OCI-LY7 (cell line): ENCODE results near the gene MRPL53.
"Not testable (repeated sequence)": the region's sequence is repeated elsewhere in the genome, so short reads cannot be mapped to it uniquely, and the experiment has no call there.

Source experiments
- EZH2phosphoT487 ChIP-seq: fragments of 200-600 bp; sonication (generic); IDR thresholded peaks from 2 replicates; pipeline ENCODE4 v1.6.1; 2018; ENCODE audit warnings: low read depth, borderline replicate concordance, mild to moderate bottlenecking, mixed run types, antibody characterized with exemption, low read length, moderate library complexity, mixed read lengths
- TF ChIP-seq, protein P1 (sequence below): fragments of 200-600 bp; sonication (generic); conservative IDR thresholded peaks from 2 replicates; pipeline ENCODE4 v1.5.1; 2014; ENCODE audit warnings: mild to moderate bottlenecking, antibody characterized with exemption, low read length, moderate library complexity, mixed read lengths

DNA sequence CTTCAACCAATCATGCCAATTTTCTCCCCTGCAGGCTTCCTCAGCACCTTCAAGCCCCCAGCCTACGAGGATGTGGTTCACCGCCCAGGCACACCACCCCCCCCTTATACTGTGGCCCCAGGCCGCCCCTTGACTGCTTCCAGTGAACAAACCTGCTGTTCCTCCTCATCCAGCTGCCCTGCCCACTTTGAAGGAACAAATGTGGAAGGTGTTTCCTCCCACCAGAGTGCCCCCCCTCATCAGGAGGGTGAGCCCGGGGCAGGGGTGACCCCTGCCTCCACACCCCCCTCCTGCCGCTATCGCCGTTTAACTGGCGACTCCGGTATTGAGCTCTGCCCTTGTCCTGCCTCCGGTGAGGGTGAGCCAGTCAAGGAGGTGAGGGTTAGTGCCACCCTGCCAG is 12.3 kb downstream of the MRPL53 start:
- not testable (repeated sequence) for TF ChIP-seq EZH2phosphoT487
- TF ChIP-seq, protein P1, sequence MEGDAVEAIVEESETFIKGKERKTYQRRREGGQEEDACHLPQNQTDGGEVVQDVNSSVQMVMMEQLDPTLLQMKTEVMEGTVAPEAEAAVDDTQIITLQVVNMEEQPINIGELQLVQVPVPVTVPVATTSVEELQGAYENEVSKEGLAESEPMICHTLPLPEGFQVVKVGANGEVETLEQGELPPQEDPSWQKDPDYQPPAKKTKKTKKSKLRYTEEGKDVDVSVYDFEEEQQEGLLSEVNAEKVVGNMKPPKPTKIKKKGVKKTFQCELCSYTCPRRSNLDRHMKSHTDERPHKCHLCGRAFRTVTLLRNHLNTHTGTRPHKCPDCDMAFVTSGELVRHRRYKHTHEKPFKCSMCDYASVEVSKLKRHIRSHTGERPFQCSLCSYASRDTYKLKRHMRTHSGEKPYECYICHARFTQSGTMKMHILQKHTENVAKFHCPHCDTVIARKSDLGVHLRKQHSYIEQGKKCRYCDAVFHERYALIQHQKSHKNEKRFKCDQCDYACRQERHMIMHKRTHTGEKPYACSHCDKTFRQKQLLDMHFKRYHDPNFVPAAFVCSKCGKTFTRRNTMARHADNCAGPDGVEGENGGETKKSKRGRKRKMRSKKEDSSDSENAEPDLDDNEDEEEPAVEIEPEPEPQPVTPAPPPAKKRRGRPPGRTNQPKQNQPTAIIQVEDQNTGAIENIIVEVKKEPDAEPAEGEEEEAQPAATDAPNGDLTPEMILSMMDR = not testable (repeated sequence)
